ENCODE results near the gene TALDO1. TPM values are rescaled to one million over a fixed set of nuclear protein-coding genes. Genes with fewer than 3 reads are reported as not detected.

Gene TALDO1
- total and polyA plus RNA-seq, 2 donors = 62.9 to 201 TPM

- no peaks in the 10 kb centered on the region for H3K36me3 ChIP-seq (ENCODE audit: insufficient read depth)
- WGBS = 5% methylated on average over 18 of the region's 18 CpGs
- no peak overlapping the region for H3K27ac ChIP-seq (ENCODE audit: low read depth)
- peaks cover 6% of the 10 kb centered on the region for H3K4me1 ChIP-seq (ENCODE audit: insufficient read depth)
- no peak for DNase-seq (ENCODE audit: extremely low spot score)
- H3K4me3 ChIP-seq (ENCODE audit: low read depth, low read length) = peak overlapping the region; percentile 58
Observed at GRCh38 chr11:804599-804964, 57.3 kb downstream of the TALDO1 start.

DNA sequence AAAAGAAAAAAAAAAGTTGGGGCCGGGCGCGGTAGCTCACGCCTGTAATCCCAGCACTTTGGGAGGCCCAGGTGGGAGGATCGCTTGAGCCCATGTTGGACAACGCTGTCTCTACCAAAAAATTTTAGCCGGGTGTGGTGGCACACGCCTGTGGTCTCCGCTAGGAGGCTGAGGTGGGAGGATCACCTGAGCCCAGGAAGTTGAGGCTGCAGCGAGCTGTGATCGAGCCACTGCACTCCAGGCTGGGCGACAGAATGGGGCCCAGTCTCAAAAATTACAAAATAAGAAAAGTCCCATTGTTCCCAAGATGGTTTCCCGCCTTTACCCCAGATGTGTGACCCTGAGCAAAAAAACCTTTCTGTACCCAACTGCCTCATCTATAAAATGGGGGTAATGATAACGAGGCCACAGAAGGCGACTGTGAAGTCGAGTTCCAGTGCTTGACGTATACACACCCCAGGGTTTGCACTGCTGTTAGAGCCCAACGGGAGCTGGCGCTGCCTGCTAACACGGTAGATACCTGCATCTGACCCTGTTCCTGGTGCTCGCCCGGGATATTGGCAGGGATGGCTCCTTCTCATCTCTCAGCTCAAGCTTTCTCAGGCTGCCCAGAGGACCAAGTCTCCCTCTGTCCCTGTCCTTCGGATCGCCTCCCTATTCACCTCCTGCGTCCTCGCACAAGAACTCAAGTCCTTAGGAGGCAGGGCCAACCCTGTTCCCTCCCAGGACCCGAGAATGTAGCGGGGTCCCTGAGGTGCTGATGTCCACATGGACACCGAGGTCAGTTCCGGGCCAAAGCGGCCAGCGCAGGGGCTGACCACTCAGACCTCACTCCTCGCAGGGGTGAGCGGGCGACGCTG, 61.4 kb downstream of the TALDO1 start:
- WGBS = 31% methylated on average over 36 of the region's 36 CpGs
- DNase-seq (ENCODE audit: extremely low spot score) = no peak

GRCh38 chr11:809287-810039, 62.2 kb downstream of the TALDO1 start, which contains the start of gene RPLP2:
Gene RPLP2, plus strand, starts transcription at chr11:809967. Its CDS starts 268 bp downstream, at chr11:810235.
- peak within 1 kb of the TSS; percentile 86 for H3K4me3 ChIP-seq (ENCODE audit: low read depth, low read length)
- under 1% methylated on average over 81 of the region's 81 CpGs for WGBS
- H3K4me1 ChIP-seq (ENCODE audit: insufficient read depth) = peaks cover 6% of the 10 kb centered on the region
- H3K27ac ChIP-seq (ENCODE audit: low read depth) = peak within 1 kb of the TSS; percentile 97
- peak; percentile 93 for DNase-seq (ENCODE audit: extremely low spot score)
- no peaks in the 10 kb centered on the region for H3K36me3 ChIP-seq (ENCODE audit: insufficient read depth)

More for the DNA sequence above, 61.4 kb downstream of the TALDO1 start:
- H3K4me3 ChIP-seq (ENCODE audit: low read depth, low read length) = peak overlapping the region; percentile 86
- H3K27ac ChIP-seq (ENCODE audit: low read depth) = peak overlapping the region; percentile 97
- peaks cover 6% of the 10 kb centered on the region for H3K4me1 ChIP-seq (ENCODE audit: insufficient read depth)
- no peaks in the 10 kb centered on the region for H3K36me3 ChIP-seq (ENCODE audit: insufficient read depth)

GRCh38 chr11:810040-810567, 62.8 kb downstream of the TALDO1 start:
- peak overlapping the region; percentile 86 for H3K4me3 ChIP-seq (ENCODE audit: low read depth, low read length)
- no peaks in the 10 kb centered on the region for H3K36me3 ChIP-seq (ENCODE audit: insufficient read depth)
- H3K27ac ChIP-seq (ENCODE audit: low read depth) = peak overlapping the region; percentile 54
- H3K4me1 ChIP-seq (ENCODE audit: insufficient read depth) = peaks cover 3% of the 10 kb centered on the region
- no peak for DNase-seq (ENCODE audit: extremely low spot score)
- under 1% methylated on average over 55 of the region's 55 CpGs for WGBS

DNA sequence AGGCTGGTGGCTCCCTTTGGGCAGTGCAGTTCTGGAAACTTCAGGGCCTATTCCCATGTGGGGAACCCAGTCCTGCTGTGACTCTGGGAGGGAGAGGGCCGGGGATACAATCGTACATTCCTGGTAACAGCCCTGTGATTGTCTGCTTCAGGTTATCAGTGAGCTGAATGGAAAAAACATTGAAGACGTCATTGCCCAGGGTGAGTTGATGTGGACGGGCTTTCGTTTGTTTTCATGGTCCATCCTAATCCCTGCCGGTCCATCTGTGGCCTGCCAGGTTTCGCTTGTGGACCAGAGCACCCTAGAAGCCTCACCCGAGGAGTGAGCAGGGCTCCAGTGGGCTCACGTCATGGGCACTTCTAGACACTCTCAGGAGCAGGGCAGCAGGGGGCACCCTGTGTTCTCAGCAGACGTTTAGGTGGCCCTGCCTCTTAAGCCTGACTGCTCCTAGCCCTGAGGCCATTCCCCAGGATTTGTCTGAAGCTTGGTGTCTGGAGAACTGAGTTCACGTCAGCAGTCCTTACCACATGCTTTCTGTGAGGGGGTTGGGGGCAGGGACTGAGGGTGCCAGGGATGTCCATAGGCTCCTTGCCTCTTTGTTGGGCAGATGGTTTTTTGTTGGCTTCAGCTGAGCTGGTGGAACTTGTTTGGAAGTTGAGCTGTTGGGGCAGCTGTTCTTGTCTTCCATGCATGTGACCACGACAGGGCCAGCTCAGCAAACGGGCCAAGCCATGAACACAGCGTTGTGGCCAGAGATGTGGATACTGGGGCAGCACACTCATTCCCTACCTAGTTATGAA, 64.4 kb downstream of the TALDO1 start:
- Histone ChIP-seq H3K36me3 (ENCODE audit: insufficient read depth) (no peaks in the 10 kb centered on the region), H3K4me1 (ENCODE audit: insufficient read depth) (peaks cover 3% of the 10 kb centered on the region), H3K27ac (ENCODE audit: low read depth) (no peak overlapping the region), H3K4me3 (ENCODE audit: low read depth, low read length) (no peak overlapping the region)
- WGBS = 69% methylated on average over 14 of the region's 14 CpGs
- DNase-seq (ENCODE audit: extremely low spot score) = no peak

DNA sequence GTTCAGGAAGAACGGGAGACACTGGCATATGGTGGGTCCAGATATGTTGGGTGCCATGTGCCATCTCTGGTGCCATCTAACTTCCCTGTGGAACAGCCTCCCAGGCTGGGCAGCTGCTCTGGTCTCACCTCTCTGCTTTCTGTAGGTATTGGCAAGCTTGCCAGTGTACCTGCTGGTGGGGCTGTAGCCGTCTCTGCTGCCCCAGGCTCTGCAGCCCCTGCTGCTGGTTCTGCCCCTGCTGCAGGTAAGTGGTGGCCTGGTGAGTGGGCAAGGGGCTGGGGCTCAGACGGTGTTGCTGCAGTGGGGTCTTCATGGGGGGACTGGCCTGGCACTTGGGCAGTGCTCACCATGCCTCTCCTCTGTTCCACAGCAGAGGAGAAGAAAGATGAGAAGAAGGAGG, 65.1 kb downstream of the TALDO1 start:
- Histone ChIP-seq H3K27ac (ENCODE audit: low read depth) (no peak overlapping the region), H3K4me3 (ENCODE audit: low read depth, low read length) (no peak overlapping the region), H3K36me3 (ENCODE audit: insufficient read depth) (no peaks in the 10 kb centered on the region), H3K4me1 (ENCODE audit: insufficient read depth) (peaks cover 3% of the 10 kb centered on the region)
- 84% methylated on average over 3 of the region's 3 CpGs for WGBS
- DNase-seq (ENCODE audit: extremely low spot score) = no peak

- no peak overlapping the region for H3K4me3 ChIP-seq (ENCODE audit: low read depth, low read length)
- H3K27ac ChIP-seq (ENCODE audit: low read depth) = no peak overlapping the region
- no peak for DNase-seq (ENCODE audit: extremely low spot score)
- peaks cover 3% of the 10 kb centered on the region for H3K4me1 ChIP-seq (ENCODE audit: insufficient read depth)
- 84% methylated on average over 6 of the region's 6 CpGs for WGBS
- H3K36me3 ChIP-seq (ENCODE audit: insufficient read depth) = no peaks in the 10 kb centered on the region
Observed at GRCh38 chr11:813072-813455, 65.8 kb downstream of the TALDO1 start.

DNA sequence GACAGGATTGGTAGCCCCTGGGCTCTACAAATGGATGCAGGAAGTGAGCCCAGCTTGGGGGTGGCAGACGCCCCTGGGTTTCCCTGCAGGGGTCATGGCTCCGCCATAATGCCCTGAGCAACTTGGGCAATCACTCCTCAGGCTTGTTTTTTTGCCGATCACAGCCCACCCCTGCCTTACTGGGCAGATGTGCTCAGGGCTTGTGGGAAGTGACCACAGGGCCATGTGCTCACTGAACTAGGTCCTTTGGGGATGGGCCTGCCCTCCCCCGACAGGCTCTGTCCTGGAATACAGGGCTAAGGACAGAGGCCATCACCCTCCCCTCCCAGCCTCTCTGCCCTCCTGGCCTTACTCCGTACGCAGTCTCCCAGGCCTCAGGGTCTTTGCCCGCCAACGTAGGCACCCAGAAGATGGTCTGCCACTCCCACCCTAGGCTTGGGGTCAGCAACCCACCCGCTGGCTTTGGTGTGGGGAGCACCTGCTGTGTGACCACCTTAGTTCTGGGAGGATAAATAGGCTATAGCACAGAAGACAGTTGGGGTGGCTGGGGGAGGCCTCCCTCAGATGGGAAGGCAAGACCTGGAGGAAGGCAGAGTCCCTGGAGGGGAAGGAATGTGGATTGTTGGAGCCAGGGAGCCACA, 66.3 kb downstream of the TALDO1 start:
- Histone ChIP-seq H3K4me3 (ENCODE audit: low read depth, low read length) (no peak overlapping the region), H3K4me1 (ENCODE audit: insufficient read depth) (peaks cover under 1% of the 10 kb centered on the region), H3K27ac (ENCODE audit: low read depth) (no peak overlapping the region), H3K36me3 (ENCODE audit: insufficient read depth) (no peaks in the 10 kb centered on the region)
- WGBS = 81% methylated on average over 9 of the region's 9 CpGs
- DNase-seq (ENCODE audit: extremely low spot score) = no peak

Small RNAs within 50 kb of the gene (small RNA-seq; reads per million reads assigned to genes)
- gene SNORA52 = not detected

Other genes starting within 250 kb of the TALDO1 start
- gene RNH1, start 240.2 kb upstream of the TALDO1 start, total RNA-seq = 71.5 TPM
- gene RNH1, start 240.2 kb upstream of the TALDO1 start, polyA plus RNA-seq = 271 TPM
- 8.7 TPM for gene HRAS, start 211.9 kb upstream of the TALDO1 start, total RNA-seq
- gene HRAS, start 211.9 kb upstream of the TALDO1 start, polyA plus RNA-seq = 79.0 TPM
- gene LRRC56, start 209.9 kb upstream of the TALDO1 start, total RNA-seq = 0.90 TPM
- gene LRRC56, start 209.9 kb upstream of the TALDO1 start, polyA plus RNA-seq = 0.96 TPM
- 0.37 TPM for gene LMNTD2, start 186.7 kb upstream of the TALDO1 start, total RNA-seq
- gene LMNTD2, start 186.7 kb upstream of the TALDO1 start, polyA plus RNA-seq = 1.2 TPM
- 3.3 TPM for gene RASSF7, start 186.5 kb upstream of the TALDO1 start, total RNA-seq
- gene RASSF7, start 186.5 kb upstream of the TALDO1 start, polyA plus RNA-seq = 13.8 TPM
- gene PHRF1, start 171.0 kb upstream of the TALDO1 start, total RNA-seq = 16.5 TPM
- 21.1 TPM for gene PHRF1, start 171.0 kb upstream of the TALDO1 start, polyA plus RNA-seq
- gene IRF7, start 131.5 kb upstream of the TALDO1 start, total RNA-seq = 9.8 TPM
- 23.2 TPM for gene IRF7, start 131.5 kb upstream of the TALDO1 start, polyA plus RNA-seq
- gene CDHR5, start 122.5 kb upstream of the TALDO1 start, total RNA-seq = not detected
- gene CDHR5, start 122.5 kb upstream of the TALDO1 start, polyA plus RNA-seq = 0.05 TPM
- not detected for gene SCT, start 120.3 kb upstream of the TALDO1 start, total RNA-seq
- not detected for gene SCT, start 120.3 kb upstream of the TALDO1 start, polyA plus RNA-seq
- gene DRD4, start 110.2 kb upstream of the TALDO1 start, total RNA-seq = not detected
- gene DRD4, start 110.2 kb upstream of the TALDO1 start, polyA plus RNA-seq = 0.39 TPM
- gene DEAF1, start 52.2 kb upstream of the TALDO1 start, total RNA-seq = 14.9 TPM
- gene DEAF1, start 52.2 kb upstream of the TALDO1 start, polyA plus RNA-seq = 29.7 TPM
- gene TMEM80, start 51.6 kb upstream of the TALDO1 start, total RNA-seq = 10.8 TPM
- gene TMEM80, start 51.6 kb upstream of the TALDO1 start, polyA plus RNA-seq = 36.8 TPM
- gene EPS8L2, start 41.2 kb upstream of the TALDO1 start, total RNA-seq = 12.4 TPM
- 23.2 TPM for gene EPS8L2, start 41.2 kb upstream of the TALDO1 start, polyA plus RNA-seq
- 26.4 TPM for gene GATD1, start 30.0 kb downstream of the TALDO1 start, total RNA-seq
- gene GATD1, start 30.0 kb downstream of the TALDO1 start, polyA plus RNA-seq = 43.3 TPM
- not detected for gene CEND1, start 42.6 kb downstream of the TALDO1 start, total RNA-seq
- 1.4 TPM for gene CEND1, start 42.6 kb downstream of the TALDO1 start, polyA plus RNA-seq
- gene SLC25A22, start 50.8 kb downstream of the TALDO1 start, total RNA-seq = 7.5 TPM
- 17.1 TPM for gene SLC25A22, start 50.8 kb downstream of the TALDO1 start, polyA plus RNA-seq
- 7.2 TPM for gene PIDD1, start 57.8 kb downstream of the TALDO1 start, total RNA-seq
- gene PIDD1, start 57.8 kb downstream of the TALDO1 start, polyA plus RNA-seq = 12.4 TPM
- gene RPLP2, start 62.5 kb downstream of the TALDO1 start, total RNA-seq = 189 TPM
- 1,859 TPM for gene RPLP2, start 62.5 kb downstream of the TALDO1 start, polyA plus RNA-seq
- gene PNPLA2, start 71.5 kb downstream of the TALDO1 start, total RNA-seq = 13.6 TPM
- 131 TPM for gene PNPLA2, start 71.5 kb downstream of the TALDO1 start, polyA plus RNA-seq
- gene CRACR2B, start 80.5 kb downstream of the TALDO1 start, total RNA-seq = 5.9 TPM
- 20.2 TPM for gene CRACR2B, start 80.5 kb downstream of the TALDO1 start, polyA plus RNA-seq
- gene CD151, start 85.5 kb downstream of the TALDO1 start, total RNA-seq = 115 TPM
- 692 TPM for gene CD151, start 85.5 kb downstream of the TALDO1 start, polyA plus RNA-seq
- gene POLR2L, start 95.1 kb downstream of the TALDO1 start, total RNA-seq = 21.7 TPM
- gene POLR2L, start 95.1 kb downstream of the TALDO1 start, polyA plus RNA-seq = 148 TPM
- gene TSPAN4, start 95.4 kb downstream of the TALDO1 start, total RNA-seq = 39.4 TPM
- gene TSPAN4, start 95.4 kb downstream of the TALDO1 start, polyA plus RNA-seq = 144 TPM
- 23.4 TPM for gene CHID1, start 163.3 kb downstream of the TALDO1 start, total RNA-seq
- gene CHID1, start 163.3 kb downstream of the TALDO1 start, polyA plus RNA-seq = 62.3 TPM
- 26.5 TPM for gene AP2A2, start 178.4 kb downstream of the TALDO1 start, total RNA-seq
- 51.4 TPM for gene AP2A2, start 178.4 kb downstream of the TALDO1 start, polyA plus RNA-seq